Muscle layer of colon (tissue), 2 donors: Measurements from ENCODE around the gene HMCN1.

Source experiments
- H3K27ac ChIP-seq: one replicate; pipeline ENCODE4 v1.7.0; 2013; ENCODE audit warnings: low read depth, mild to moderate bottlenecking, low read length, moderate library complexity
- H3K27me3 ChIP-seq, 2 donors: one replicate each; pipeline ENCODE4 v1.7.0; 2013; ENCODE audit warnings: low read length in 2 of 2, mild to moderate bottlenecking in 2 of 2; ENCODE audit not compliant: insufficient read depth in 2 of 2, control insufficient read depth in 1 of 2
- H3K36me3 ChIP-seq: one replicate; pipeline ENCODE4 v1.7.0; 2013; ENCODE audit warnings: mild to moderate bottlenecking, low read length; ENCODE audit not compliant: insufficient read depth
- H3K4me1 ChIP-seq: one replicate; pipeline ENCODE4 v1.7.0; 2013; ENCODE audit warnings: mild to moderate bottlenecking, low read length; ENCODE audit not compliant: insufficient read depth
- H3K4me3 ChIP-seq, 2 donors: one replicate each; pipeline ENCODE4 v1.7.0; 2013; ENCODE audit warnings: low read length in 2 of 2, low read depth in 1 of 2, mild to moderate bottlenecking in 1 of 2, moderate library complexity in 1 of 2
- H3K9ac ChIP-seq: one replicate; pipeline ENCODE4 v1.7.0; 2013; ENCODE audit warnings: low read length
- H3K9me3 ChIP-seq: one replicate; pipeline ENCODE4 v1.7.0; 2013; ENCODE audit warnings: mild to moderate bottlenecking, low read length
- donor health status: abdominal sarcoma.
- donor health status: Adenocarcinoma of cecum.

Gene HMCN1

GRCh38 chr1:185808631-185809030, 74.4 kb downstream of the HMCN1 start:
- Histone ChIP-seq H3K4me3 (no peak overlapping the region), H3K9ac (no peak overlapping the region), H3K27ac (no peak overlapping the region), H3K27me3 (no peaks in the 10 kb centered on the region), H3K4me1 (no peaks in the 10 kb centered on the region), H3K36me3 (no peaks in the 10 kb centered on the region), H3K9me3 (no peaks in the 10 kb centered on the region)

GRCh38 chr1:185811073-185811709, 77.0 kb downstream of the HMCN1 start:
- no peaks in the 10 kb centered on the region for H3K4me1 ChIP-seq
- no peak overlapping the region for H3K4me3 ChIP-seq
- no peaks in the 10 kb centered on the region for H3K9me3 ChIP-seq
- no peak overlapping the region for H3K27ac ChIP-seq
- no peak overlapping the region for H3K9ac ChIP-seq
- H3K36me3 ChIP-seq: no peaks in the 10 kb centered on the region
- no peaks in the 10 kb centered on the region for H3K27me3 ChIP-seq

- no peaks in the 10 kb centered on the region for H3K27me3 ChIP-seq
- H3K27ac ChIP-seq: no peak overlapping the region
- H3K4me1 ChIP-seq: no peaks in the 10 kb centered on the region
- H3K36me3 ChIP-seq: no peaks in the 10 kb centered on the region
- H3K9ac ChIP-seq: no peak overlapping the region
- no peak overlapping the region for H3K4me3 ChIP-seq
- H3K9me3 ChIP-seq: no peaks in the 10 kb centered on the region
Observed at GRCh38 chr1:185812934-185813333, 78.7 kb downstream of the HMCN1 start.

- Histone ChIP-seq H3K36me3 (no peaks in the 10 kb centered on the region), H3K27me3 (no peaks in the 10 kb centered on the region), H3K4me3 (no peak overlapping the region), H3K9ac (no peak overlapping the region), H3K4me1 (no peaks in the 10 kb centered on the region), H3K9me3 (no peaks in the 10 kb centered on the region), H3K27ac (no peak overlapping the region)
Observed at GRCh38 chr1:185813401-185813979, 79.3 kb downstream of the HMCN1 start.

- H3K4me3 ChIP-seq: no peak overlapping the region
- H3K36me3 ChIP-seq: no peaks in the 10 kb centered on the region
- H3K4me1 ChIP-seq: no peaks in the 10 kb centered on the region
- H3K27me3 ChIP-seq: no peaks in the 10 kb centered on the region
- no peak overlapping the region for H3K9ac ChIP-seq
- no peak overlapping the region for H3K27ac ChIP-seq
- H3K9me3 ChIP-seq: no peaks in the 10 kb centered on the region
Observed at GRCh38 chr1:185816460-185816859, 82.3 kb downstream of the HMCN1 start.

- Histone ChIP-seq H3K4me3 (no peak overlapping the region), H3K9me3 (no peaks in the 10 kb centered on the region), H3K4me1 (no peaks in the 10 kb centered on the region), H3K27me3 (no peaks in the 10 kb centered on the region), H3K27ac (no peak overlapping the region), H3K36me3 (no peaks in the 10 kb centered on the region), H3K9ac (no peak overlapping the region)
Observed at GRCh38 chr1:185819798-185820197, 85.6 kb downstream of the HMCN1 start.

- no peaks in the 10 kb centered on the region for H3K4me1 ChIP-seq
- no peak overlapping the region for H3K9ac ChIP-seq
- H3K36me3 ChIP-seq: no peaks in the 10 kb centered on the region
- no peaks in the 10 kb centered on the region for H3K9me3 ChIP-seq
- no peak overlapping the region for H3K27ac ChIP-seq
- H3K27me3 ChIP-seq: no peaks in the 10 kb centered on the region
- no peak overlapping the region for H3K4me3 ChIP-seq
Observed at GRCh38 chr1:185821612-185822385, 87.6 kb downstream of the HMCN1 start.

GRCh38 chr1:185823467-185823866, 89.3 kb downstream of the HMCN1 start:
- Histone ChIP-seq H3K4me1 (no peaks in the 10 kb centered on the region), H3K27me3 (no peaks in the 10 kb centered on the region), H3K27ac (no peak overlapping the region), H3K9ac (no peak overlapping the region), H3K4me3 (no peak overlapping the region), H3K36me3 (no peaks in the 10 kb centered on the region), H3K9me3 (no peaks in the 10 kb centered on the region)

- no peaks in the 10 kb centered on the region for H3K9me3 ChIP-seq
- no peaks in the 10 kb centered on the region for H3K4me1 ChIP-seq
- no peak overlapping the region for H3K27ac ChIP-seq
- no peak overlapping the region for H3K4me3 ChIP-seq
- H3K36me3 ChIP-seq: no peaks in the 10 kb centered on the region
- H3K27me3 ChIP-seq: no peaks in the 10 kb centered on the region
- H3K9ac ChIP-seq: no peak overlapping the region
Observed at GRCh38 chr1:185824106-185824505, 89.9 kb downstream of the HMCN1 start.

GRCh38 chr1:185825556-185825955, 91.4 kb downstream of the HMCN1 start:
- Histone ChIP-seq H3K36me3 (no peaks in the 10 kb centered on the region), H3K27ac (no peak overlapping the region), H3K9ac (no peak overlapping the region), H3K9me3 (no peaks in the 10 kb centered on the region), H3K27me3 (no peaks in the 10 kb centered on the region), H3K4me1 (no peaks in the 10 kb centered on the region), H3K4me3 (no peak overlapping the region)

- no peaks in the 10 kb centered on the region for H3K27me3 ChIP-seq
- no peaks in the 10 kb centered on the region for H3K9me3 ChIP-seq
- no peak overlapping the region for H3K9ac ChIP-seq
- H3K4me1 ChIP-seq: no peaks in the 10 kb centered on the region
- H3K27ac ChIP-seq: no peak overlapping the region
- H3K36me3 ChIP-seq: no peaks in the 10 kb centered on the region
- H3K4me3 ChIP-seq: no peak overlapping the region
Observed at GRCh38 chr1:185834371-185834905, 100.2 kb downstream of the HMCN1 start.
